DOHH2 (cell line): ENCODE measurements around the gene DCAF15.

Source experiments
- H3F3A ChIP-seq: fragments of 200-600 bp; sonication (generic), shearing (Covaris generic); 2 replicates; pipeline ENCODE4 v1.6.0; 2016; ENCODE audit warnings: antibody characterized with exemption, mild to moderate bottlenecking; ENCODE audit not compliant: control insufficient read depth, insufficient read depth
- H3K27ac ChIP-seq: fragments of 200-600 bp; sonication (generic); 2 replicates; pipeline ENCODE4 v1.5.1; 2014; ENCODE audit warnings: low read depth, mild to moderate bottlenecking, low read length, moderate library complexity
- H3K27me3 ChIP-seq: fragments of 200-600 bp; sonication (generic); 2 replicates; pipeline ENCODE4 v1.6.1; 2014; ENCODE audit warnings: mild to moderate bottlenecking, low read length, mixed read lengths; ENCODE audit not compliant: control insufficient read depth
- H3K36me3 ChIP-seq: fragments of 200-600 bp; sonication (generic); 2 replicates; pipeline ENCODE4 v1.6.1; 2014; ENCODE audit warnings: mild to moderate bottlenecking, low read length, moderate library complexity, mixed read lengths; ENCODE audit not compliant: control insufficient read depth
- H3K4me1 ChIP-seq: fragments of 200-600 bp; sonication (generic); 2 replicates; pipeline ENCODE4 v1.6.1; 2014; ENCODE audit warnings: mild to moderate bottlenecking, low read length, mixed read lengths; ENCODE audit not compliant: control insufficient read depth
- H3K4me2 ChIP-seq: fragments of 200-600 bp; sonication (generic); 2 replicates; pipeline ENCODE4 v1.6.0; 2014; ENCODE audit warnings: mild to moderate bottlenecking, low read length, moderate library complexity
- H3K4me3 ChIP-seq: fragments of 200-600 bp; sonication (generic); 2 replicates; pipeline ENCODE4 v1.5.1; 2014; ENCODE audit warnings: mild to moderate bottlenecking, low read length, mixed read lengths
- H3K79me2 ChIP-seq: fragments of 200-600 bp; sonication (generic); 2 replicates; pipeline ENCODE4 v1.6.1; 2014; ENCODE audit warnings: mild to moderate bottlenecking, low read length, mixed read lengths; ENCODE audit not compliant: control insufficient read depth
- H3K9me2 ChIP-seq: fragments of 200-600 bp; sonication (generic); replicated peaks from 2 replicates; pipeline ENCODE4 v1.6.1; 2014; ENCODE audit warnings: mild to moderate bottlenecking, low read length, mixed read lengths; ENCODE audit not compliant: control insufficient read depth
- H3K9me3 ChIP-seq: fragments of 200-600 bp; sonication (generic); 2 replicates; pipeline ENCODE4 v1.6.1; 2014; ENCODE audit warnings: antibody characterized with exemption, low read length, mixed read lengths; ENCODE audit not compliant: control insufficient read depth, insufficient read depth
- H4K20me1 ChIP-seq: fragments of 200-600 bp; sonication (generic); 2 replicates; pipeline ENCODE4 v1.6.0; 2014; ENCODE audit warnings: low read depth, mild to moderate bottlenecking, antibody characterized with exemption, low read length, moderate library complexity; ENCODE audit not compliant: control insufficient read depth, insufficient read depth
- CTCF ChIP-seq: fragments of 200-600 bp; sonication (generic); IDR thresholded peaks from one replicate; pipeline ENCODE4 v1.5.1; 2014; ENCODE audit warnings: antibody characterized with exemption, mild to moderate bottlenecking, low read depth, low read length; ENCODE audit not compliant: poor library complexity, severe bottlenecking
- EZH2phosphoT487 ChIP-seq: fragments of 200-600 bp; sonication (generic); IDR thresholded peaks from 2 replicates; pipeline ENCODE4 v1.6.1; 2017; ENCODE audit warnings: borderline replicate concordance, mild to moderate bottlenecking, antibody characterized with exemption, low read length, moderate library complexity, mixed read lengths

Gene DCAF15

GRCh38 chr19:13909430-13909829 lies 42.9 kb upstream of the DCAF15 start:
- Histone ChIP-seq H3K9me2 (no peaks in the 10 kb centered on the region), H3K27ac (no peak overlapping the region), H4K20me1 (no peaks in the 10 kb centered on the region), H3K36me3 (peaks cover 29% of the 10 kb centered on the region), H3K4me1 (peaks cover 16% of the 10 kb centered on the region), H3K4me3 (no peak overlapping the region), H3K27me3 (no peaks in the 10 kb centered on the region), H3K79me2 (peaks cover 17% of the 10 kb centered on the region), H3K9me3 (no peaks in the 10 kb centered on the region), H3K4me2 (no peak overlapping the region), H3F3A (no peaks in the 10 kb centered on the region)
- no peak for TF ChIP-seq CTCF

GRCh38 chr19:13913352-13913751 lies 39.0 kb upstream of the DCAF15 start:
- no peaks in the 10 kb centered on the region for H3F3A ChIP-seq
- H3K27me3 ChIP-seq: no peaks in the 10 kb centered on the region
- TF ChIP-seq CTCF (no peak), EZH2phosphoT487 (no peak)
- H3K4me3 ChIP-seq: no peak overlapping the region
- H3K79me2 ChIP-seq: no peaks in the 10 kb centered on the region
- peaks cover 54% of the 10 kb centered on the region for H3K36me3 ChIP-seq
- no peaks in the 10 kb centered on the region for H3K9me2 ChIP-seq
- no peaks in the 10 kb centered on the region for H3K9me3 ChIP-seq
- H3K27ac ChIP-seq: no peak overlapping the region
- no peak overlapping the region for H3K4me2 ChIP-seq
- H4K20me1 ChIP-seq: no peaks in the 10 kb centered on the region
- no peaks in the 10 kb centered on the region for H3K4me1 ChIP-seq

GRCh38 chr19:13914777-13915176 lies 37.5 kb upstream of the DCAF15 start:
- no peak overlapping the region for H3K4me3 ChIP-seq
- H3K9me3 ChIP-seq: no peaks in the 10 kb centered on the region
- no peak overlapping the region for H3K4me2 ChIP-seq
- no peaks in the 10 kb centered on the region for H3F3A ChIP-seq
- H4K20me1 ChIP-seq: no peaks in the 10 kb centered on the region
- peaks cover 63% of the 10 kb centered on the region for H3K36me3 ChIP-seq
- H3K79me2 ChIP-seq: no peaks in the 10 kb centered on the region
- no peak overlapping the region for H3K27ac ChIP-seq
- no peaks in the 10 kb centered on the region for H3K9me2 ChIP-seq
- H3K4me1 ChIP-seq: no peaks in the 10 kb centered on the region
- H3K27me3 ChIP-seq: no peaks in the 10 kb centered on the region
- TF ChIP-seq CTCF: no peak
- TF ChIP-seq EZH2phosphoT487: no peak

- H3F3A ChIP-seq: no peaks in the 10 kb centered on the region
- H3K9me3 ChIP-seq: peaks cover 11% of the 10 kb centered on the region; the same call in 1 of the 2 replicates
- no peak overlapping the region for H3K4me2 ChIP-seq
- no peaks in the 10 kb centered on the region for H3K9me2 ChIP-seq
- no peaks in the 10 kb centered on the region for H3K79me2 ChIP-seq
- H3K27me3 ChIP-seq: no peaks in the 10 kb centered on the region
- H4K20me1 ChIP-seq: no peaks in the 10 kb centered on the region
- H3K27ac ChIP-seq: no peak overlapping the region
- no peak overlapping the region for H3K4me3 ChIP-seq
- peaks cover 4% of the 10 kb centered on the region for H3K4me1 ChIP-seq
- H3K36me3 ChIP-seq: peaks cover 74% of the 10 kb centered on the region
- TF ChIP-seq EZH2phosphoT487 (no peak), CTCF (no peak)
These were observed 34.4 kb upstream of the DCAF15 start for GRCh38 chr19:13917888-13918406.
